Omental fat pad (tissue), 4 donors: Measurements from ENCODE around the gene SLC2A3. TPM values are rescaled to one million over a fixed set of nuclear protein-coding genes. Genes with fewer than 3 reads are reported as not detected.
"Not testable (repeated sequence)": the region's sequence is repeated elsewhere in the genome, so short reads cannot be mapped to it uniquely, and the experiment has no call there.

ENCODE experiments used
- ATAC-seq: fragments of 150-250 bp; one replicate; pipeline ENCODE4 v1.9.1; 2016; ENCODE audit warnings: mild to moderate bottlenecking, moderate library complexity; ENCODE audit not compliant: low FRiP score
- DNase-seq: peaks from one replicate; pipeline ENCODE4 v3.0.0-alpha.2; 2019; ENCODE audit warnings: low spot score
- total RNA-seq, 4 donors: library from RNA; depleted of rRNA; stranded (reverse); fragments of >200 nt; gene quantifications; one replicate each; pipeline ENCODE4 v1.1.0, GENCODE V29; 2016
- TF ChIP-seq, protein P1 (sequence below), 3 donors: fragments of 450-650 bp; IDR thresholded peaks; one replicate each; pipeline ENCODE4 v1.5.1; 2016 to 2017; ENCODE audit warnings: antibody characterized with exemption in 3 of 3, mild to moderate bottlenecking in 3 of 3, moderate library complexity in 2 of 3

SLC2A3 gene
- total RNA-seq, 4 donors from 2014 or later, result 72.5 to 156 (median 135) TPM

GRCh38 chr12:7959278-7959677 lies 23.3 kb upstream of the SLC2A3 start:
- TF ChIP-seq, protein P1, sequence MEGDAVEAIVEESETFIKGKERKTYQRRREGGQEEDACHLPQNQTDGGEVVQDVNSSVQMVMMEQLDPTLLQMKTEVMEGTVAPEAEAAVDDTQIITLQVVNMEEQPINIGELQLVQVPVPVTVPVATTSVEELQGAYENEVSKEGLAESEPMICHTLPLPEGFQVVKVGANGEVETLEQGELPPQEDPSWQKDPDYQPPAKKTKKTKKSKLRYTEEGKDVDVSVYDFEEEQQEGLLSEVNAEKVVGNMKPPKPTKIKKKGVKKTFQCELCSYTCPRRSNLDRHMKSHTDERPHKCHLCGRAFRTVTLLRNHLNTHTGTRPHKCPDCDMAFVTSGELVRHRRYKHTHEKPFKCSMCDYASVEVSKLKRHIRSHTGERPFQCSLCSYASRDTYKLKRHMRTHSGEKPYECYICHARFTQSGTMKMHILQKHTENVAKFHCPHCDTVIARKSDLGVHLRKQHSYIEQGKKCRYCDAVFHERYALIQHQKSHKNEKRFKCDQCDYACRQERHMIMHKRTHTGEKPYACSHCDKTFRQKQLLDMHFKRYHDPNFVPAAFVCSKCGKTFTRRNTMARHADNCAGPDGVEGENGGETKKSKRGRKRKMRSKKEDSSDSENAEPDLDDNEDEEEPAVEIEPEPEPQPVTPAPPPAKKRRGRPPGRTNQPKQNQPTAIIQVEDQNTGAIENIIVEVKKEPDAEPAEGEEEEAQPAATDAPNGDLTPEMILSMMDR (IDR thresholded peaks at IDR 0.05), result no peak
- peak; percentile 18 for ATAC-seq
- DNase-seq, result no peak

GRCh38 chr12:7954877-7955276 lies 18.9 kb upstream of the SLC2A3 start:
- not testable (repeated sequence) for DNase-seq, ATAC-seq

GRCh38 chr12:7954418-7954817 lies 18.4 kb upstream of the SLC2A3 start:
- DNase-seq, result not testable (repeated sequence)
- ATAC-seq, result peak; percentile 64

- not testable (repeated sequence) for ATAC-seq, DNase-seq
Measured at GRCh38 chr12:7953912-7954311, 17.9 kb upstream of the SLC2A3 start.

DNA sequence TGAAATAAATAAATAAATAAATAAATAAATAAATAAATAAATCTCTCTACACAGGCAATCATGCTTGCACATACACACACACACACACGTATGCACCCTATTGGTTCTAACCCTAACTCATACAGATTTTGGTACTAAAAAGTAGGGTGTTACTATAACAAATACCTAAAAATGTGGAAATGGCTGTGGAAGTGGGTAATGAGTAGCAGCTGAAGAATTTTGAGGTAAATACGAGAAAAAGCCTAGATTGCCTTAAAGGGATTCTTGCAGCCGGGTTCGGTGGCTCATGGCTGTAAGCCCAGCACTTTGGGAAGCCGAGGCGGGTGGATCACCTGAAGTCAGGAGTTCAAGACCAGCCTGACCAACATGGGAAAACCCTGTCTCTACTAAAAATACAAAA lies 15.7 kb upstream of the SLC2A3 start:
- ATAC-seq (no peak), DNase-seq (no peak)
- TF ChIP-seq, protein P1 (IDR thresholded peaks at IDR 0.05), result no peak

GRCh38 chr12:7950230-7950943 lies 14.4 kb upstream of the SLC2A3 start:
- ATAC-seq, DNase-seq: not testable (repeated sequence)

- TF ChIP-seq, protein P1 (IDR thresholded peaks at IDR 0.05), result no peak
- ATAC-seq, result no peak
- DNase-seq, result no peak
Measured at GRCh38 chr12:7948589-7949260, 12.7 kb upstream of the SLC2A3 start.

DNA sequence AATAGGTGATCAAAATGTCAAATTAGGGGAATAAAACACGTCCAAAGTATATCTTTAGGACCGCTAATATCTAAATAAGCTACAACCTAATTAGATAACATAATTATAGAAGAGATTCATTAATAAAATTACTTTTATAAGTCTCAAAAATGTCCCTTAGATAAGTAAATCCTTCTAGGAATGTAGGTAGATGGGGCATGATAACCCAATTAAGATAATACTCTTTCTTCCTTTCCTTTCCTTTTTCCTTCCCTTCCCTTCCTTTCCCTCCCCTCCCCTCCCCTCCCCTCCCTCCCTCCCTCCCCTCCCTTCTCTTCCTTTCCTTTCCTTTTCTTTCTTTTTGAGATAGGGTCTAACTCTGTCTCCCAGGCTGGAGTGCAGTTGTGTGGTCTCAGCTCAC lies 11.0 kb upstream of the SLC2A3 start:
- no peak for ATAC-seq
- no peak for DNase-seq
- TF ChIP-seq, protein P1 (IDR thresholded peaks at IDR 0.05), result no peak

DNA sequence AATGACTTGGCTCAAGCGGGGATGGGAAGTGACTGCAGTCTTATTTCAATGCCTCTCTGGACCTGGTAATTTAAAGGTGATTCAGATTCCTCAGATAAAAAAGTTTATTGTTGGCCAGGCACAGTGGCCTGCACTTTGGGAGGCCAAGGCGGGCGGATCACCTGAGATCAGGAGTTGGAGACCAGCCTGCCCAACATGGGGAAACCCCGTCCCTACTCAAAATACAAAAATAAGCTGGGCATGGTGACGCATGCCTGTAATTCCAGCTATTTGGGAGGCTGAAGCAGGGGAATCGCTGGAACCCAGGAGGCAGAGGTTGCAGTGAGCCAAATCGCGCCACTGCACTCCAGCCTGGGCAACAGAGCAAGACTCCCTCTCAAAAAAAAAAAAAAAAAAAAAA lies 8.8 kb upstream of the SLC2A3 start:
- not testable (repeated sequence) for DNase-seq, ATAC-seq

DNA sequence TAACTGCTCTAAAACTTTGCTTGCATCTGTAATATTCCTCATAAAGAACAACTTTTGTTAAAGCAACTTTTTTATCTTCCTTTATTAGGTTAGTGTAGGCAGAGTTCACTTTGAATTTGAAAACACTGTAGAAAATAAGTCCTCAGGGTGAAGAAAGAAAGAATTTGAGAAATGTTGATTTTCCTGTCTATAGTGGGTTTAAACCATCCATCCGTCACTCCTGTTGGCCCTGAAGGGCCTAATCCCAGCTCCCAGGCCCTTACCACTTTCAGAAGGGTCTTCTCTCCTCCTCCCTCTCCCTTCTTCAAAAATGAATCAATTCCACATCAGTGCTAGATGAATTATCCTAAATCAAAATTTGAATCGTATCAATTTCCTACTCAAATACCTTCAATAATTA lies 4.9 kb upstream of the SLC2A3 start:
- TF ChIP-seq, protein P1 (IDR thresholded peaks at IDR 0.05), result no peak
- ATAC-seq, result no peak
- DNase-seq, result no peak
